ENCODE results near the gene CLK4. TPM values are rescaled to one million over a fixed set of nuclear protein-coding genes. Genes with fewer than 3 reads are reported as not detected.
A peak's percentile ranks its signal among the peaks of the same experiment; 100 is the strongest.

The CLK4 gene
- total and polyA plus RNA-seq, 2 of the 8 experiments (the other 6 are each of a cell fraction or from before 2014, with no cell fraction given), result 8.1 to 12.6 TPM

DNA sequence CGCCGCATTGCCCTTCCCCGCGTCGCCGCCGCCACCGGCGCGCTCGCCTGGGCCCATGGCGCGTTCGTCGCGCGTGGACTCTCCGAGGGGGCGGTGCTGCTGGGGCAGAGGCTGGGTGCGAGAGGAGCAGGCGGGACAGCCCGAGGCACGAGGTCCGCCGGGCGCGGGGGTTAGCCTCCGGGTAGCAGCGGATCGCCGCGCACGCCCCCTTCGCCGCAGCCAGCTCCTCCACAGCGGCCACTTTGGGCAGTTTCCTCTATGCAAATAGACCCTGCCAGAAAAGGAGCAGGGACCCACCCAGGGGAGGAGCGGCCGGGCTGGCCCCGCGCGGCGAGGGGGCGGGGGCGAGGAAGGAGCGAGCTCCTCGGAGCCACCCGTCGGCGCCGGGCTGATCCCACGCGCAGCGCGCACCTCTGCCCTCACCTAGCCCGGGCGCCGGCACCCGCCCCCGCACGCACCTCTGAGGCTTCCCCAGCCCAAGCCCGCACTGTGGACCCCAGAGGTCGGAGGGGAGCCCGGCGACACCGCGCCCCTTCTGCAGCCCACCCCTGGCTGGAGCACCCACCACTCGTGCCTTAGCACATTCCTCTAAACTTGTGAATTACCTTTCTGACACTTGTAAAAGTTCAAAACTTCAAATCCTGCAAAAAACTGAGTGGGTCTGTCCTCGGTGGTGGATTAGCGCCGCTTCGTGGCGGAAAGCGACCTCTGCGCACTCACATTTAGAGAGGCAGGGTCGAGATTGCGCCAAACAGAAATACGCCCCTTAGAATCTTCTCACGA is 36.5 kb downstream of the CLK4 start, which contains the start of gene COL23A1 (continued):
- TF ChIP-seq SUZ12 (IDR thresholded peaks at IDR 0.05; ENCODE audit: low read length) (no peak), SRF (IDR thresholded peaks at IDR 0.05; ENCODE audit: low read depth, low read length) (no peak), CHD1 (IDR thresholded peaks at IDR 0.05; ENCODE audit: low read depth, low read length) (no peak), ASH2L (IDR thresholded peaks at IDR 0.05; ENCODE audit: low read length) (no peak), CBX8 (IDR thresholded peaks at IDR 0.05; ENCODE audit: borderline replicate concordance, low read depth, low read length) (no peak), KDM1A (IDR thresholded peaks at IDR 0.05; ENCODE audit: borderline replicate concordance, low read length) (no peak), KDM4A (IDR thresholded peaks at IDR 0.05; ENCODE audit: low read depth, low read length, severe bottlenecking) (peak; percentile 90), CEBPB (IDR thresholded peaks at IDR 0.05; ENCODE audit: low read depth, low read length) (no peak), HDAC6 (IDR thresholded peaks at IDR 0.05; ENCODE audit: low read depth, low read length) (no peak), BACH1 (IDR thresholded peaks at IDR 0.05; ENCODE audit: low read length) (peak; percentile 47), RAD21 (IDR thresholded peaks at IDR 0.05 in 1 of 2, conservative IDR thresholded peaks at IDR 0.05 in 1 of 2; ENCODE audit: low read depth in 2 of 2, low read length in 2 of 2) (peak; percentile 90 to 94), CTBP2 (IDR thresholded peaks at IDR 0.05; ENCODE audit: borderline replicate concordance, insufficient read depth, insufficient read length, low read length) (no peak)
- TF ChIP-seq, protein P1, sequence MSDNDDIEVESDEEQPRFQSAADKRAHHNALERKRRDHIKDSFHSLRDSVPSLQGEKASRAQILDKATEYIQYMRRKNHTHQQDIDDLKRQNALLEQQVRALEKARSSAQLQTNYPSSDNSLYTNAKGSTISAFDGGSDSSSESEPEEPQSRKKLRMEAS (IDR thresholded peaks at IDR 0.05), result peak; percentile 61; the same call in 1 of the 2 replicates
- TF ChIP-seq, protein P2, sequence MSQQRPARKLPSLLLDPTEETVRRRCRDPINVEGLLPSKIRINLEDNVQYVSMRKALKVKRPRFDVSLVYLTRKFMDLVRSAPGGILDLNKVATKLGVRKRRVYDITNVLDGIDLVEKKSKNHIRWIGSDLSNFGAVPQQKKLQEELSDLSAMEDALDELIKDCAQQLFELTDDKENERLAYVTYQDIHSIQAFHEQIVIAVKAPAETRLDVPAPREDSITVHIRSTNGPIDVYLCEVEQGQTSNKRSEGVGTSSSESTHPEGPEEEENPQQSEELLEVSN (IDR thresholded peaks at IDR 0.05), result peak; percentile 78
- TF ChIP-seq, protein P3, sequence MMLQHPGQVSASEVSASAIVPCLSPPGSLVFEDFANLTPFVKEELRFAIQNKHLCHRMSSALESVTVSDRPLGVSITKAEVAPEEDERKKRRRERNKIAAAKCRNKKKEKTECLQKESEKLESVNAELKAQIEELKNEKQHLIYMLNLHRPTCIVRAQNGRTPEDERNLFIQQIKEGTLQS (IDR thresholded peaks at IDR 0.05; ENCODE audit: insufficient read depth, low read depth, low read length), result no peak
- TF ChIP-seq, protein P4, sequence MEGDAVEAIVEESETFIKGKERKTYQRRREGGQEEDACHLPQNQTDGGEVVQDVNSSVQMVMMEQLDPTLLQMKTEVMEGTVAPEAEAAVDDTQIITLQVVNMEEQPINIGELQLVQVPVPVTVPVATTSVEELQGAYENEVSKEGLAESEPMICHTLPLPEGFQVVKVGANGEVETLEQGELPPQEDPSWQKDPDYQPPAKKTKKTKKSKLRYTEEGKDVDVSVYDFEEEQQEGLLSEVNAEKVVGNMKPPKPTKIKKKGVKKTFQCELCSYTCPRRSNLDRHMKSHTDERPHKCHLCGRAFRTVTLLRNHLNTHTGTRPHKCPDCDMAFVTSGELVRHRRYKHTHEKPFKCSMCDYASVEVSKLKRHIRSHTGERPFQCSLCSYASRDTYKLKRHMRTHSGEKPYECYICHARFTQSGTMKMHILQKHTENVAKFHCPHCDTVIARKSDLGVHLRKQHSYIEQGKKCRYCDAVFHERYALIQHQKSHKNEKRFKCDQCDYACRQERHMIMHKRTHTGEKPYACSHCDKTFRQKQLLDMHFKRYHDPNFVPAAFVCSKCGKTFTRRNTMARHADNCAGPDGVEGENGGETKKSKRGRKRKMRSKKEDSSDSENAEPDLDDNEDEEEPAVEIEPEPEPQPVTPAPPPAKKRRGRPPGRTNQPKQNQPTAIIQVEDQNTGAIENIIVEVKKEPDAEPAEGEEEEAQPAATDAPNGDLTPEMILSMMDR (IDR thresholded peaks at IDR 0.05; ENCODE audit: control extremely low read depth in 1 of 3, insufficient read depth in 1 of 3, low read depth in 1 of 3, low read length in 3 of 3), result peak in 2 of 3 experiments; percentile 88 to 93; a peak in 3 of 4 replicates
- TF ChIP-seq, protein P5, sequence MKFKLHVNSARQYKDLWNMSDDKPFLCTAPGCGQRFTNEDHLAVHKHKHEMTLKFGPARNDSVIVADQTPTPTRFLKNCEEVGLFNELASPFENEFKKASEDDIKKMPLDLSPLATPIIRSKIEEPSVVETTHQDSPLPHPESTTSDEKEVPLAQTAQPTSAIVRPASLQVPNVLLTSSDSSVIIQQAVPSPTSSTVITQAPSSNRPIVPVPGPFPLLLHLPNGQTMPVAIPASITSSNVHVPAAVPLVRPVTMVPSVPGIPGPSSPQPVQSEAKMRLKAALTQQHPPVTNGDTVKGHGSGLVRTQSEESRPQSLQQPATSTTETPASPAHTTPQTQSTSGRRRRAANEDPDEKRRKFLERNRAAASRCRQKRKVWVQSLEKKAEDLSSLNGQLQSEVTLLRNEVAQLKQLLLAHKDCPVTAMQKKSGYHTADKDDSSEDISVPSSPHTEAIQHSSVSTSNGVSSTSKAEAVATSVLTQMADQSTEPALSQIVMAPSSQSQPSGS (IDR thresholded peaks at IDR 0.05; ENCODE audit: low read length), result no peak

Measured in H1 (cell line).